Heart right ventricle (tissue), 16 donors: ENCODE results near the gene ADAM12. TPM values are rescaled to one million over a fixed set of nuclear protein-coding genes. Genes with fewer than 3 reads are reported as not detected.
"Not testable (repeated sequence)": the region's sequence is repeated elsewhere in the genome, so short reads cannot be mapped to it uniquely, and the experiment has no call there.

Experiments
- ATAC-seq, 8 donors: fragments of 200-7000 bp; cut with Tn5 transposase; one replicate each; pipeline ENCODE4 v1.9.1; 2020; ENCODE audit warnings: mild to moderate bottlenecking in 8 of 8, moderate library complexity in 8 of 8, moderate number of reproducible peaks in 1 of 8
- DNase-seq, 2 donors: peaks; one replicate each; pipeline ENCODE4 v3.0.0-alpha.2; 2020
- H3K27ac ChIP-seq, 10 donors: fragments of 200-600 bp; sonication (generic) in 2 of 10; one replicate each; pipeline versions ENCODE4 v1.5.0 to v1.8.0; 2020 to 2022; ENCODE audit warnings: mild to moderate bottlenecking in 3 of 10
- H3K27me3 ChIP-seq, 7 donors: fragments of 200-600 bp; one replicate each; pipeline ENCODE4 v1.8.0; 2021 to 2022; ENCODE audit warnings: mild to moderate bottlenecking in 2 of 7
- H3K36me3 ChIP-seq, 9 donors: fragments of 200-600 bp; sonication (generic) in 1 of 9; one replicate each; pipeline versions ENCODE4 v1.5.0 to v1.8.0; 2020 to 2022; ENCODE audit warnings: mild to moderate bottlenecking in 2 of 9
- H3K4me1 ChIP-seq, 9 donors: fragments of 200-600 bp; sonication (generic) in 1 of 9; one replicate each; pipeline versions ENCODE4 v1.5.0 to v1.8.0; 2020 to 2022; ENCODE audit warnings: mild to moderate bottlenecking in 4 of 9
- H3K4me3 ChIP-seq, 10 donors: fragments of 200-600 bp; sonication (generic) in 2 of 10; one replicate each; pipeline versions ENCODE4 v1.5.0 to v1.8.0; 2020 to 2022; ENCODE audit warnings: mild to moderate bottlenecking in 7 of 10, moderate library complexity in 2 of 10
- H3K9me3 ChIP-seq, 11 donors: fragments of 200-600 bp in 10 of 11; sonication (generic) in 2 of 11; one replicate each; pipeline versions ENCODE4 v1.5.0 to v1.8.0; 2013 to 2022; ENCODE audit warnings: mild to moderate bottlenecking in 2 of 11, control low read depth in 1 of 11, moderate library complexity in 1 of 11
- CTCF ChIP-seq, 9 donors: fragments of 200-600 bp; sonication (generic) in 2 of 9; IDR thresholded peaks; one replicate each; pipeline versions ENCODE4 v1.5.0 to v1.8.0; 2021 to 2022; ENCODE audit warnings: antibody characterized with exemption in 9 of 9, mild to moderate bottlenecking in 5 of 9, moderate library complexity in 1 of 9
- WGBS, 2 donors: extraction: QIAGEN DNeasy Blood & Tissue Kit; methylation state at CpG; one replicate each; pipeline ENCODE4 v1.1.7; 2013; ENCODE audit warnings: inconsistent platforms in 1 of 2; 5-methylcytosine and 5-hydroxymethylcytosine counted together
- intact Hi-C, 10 donors: fragments of 100-400 bp; cut with DNase I; formaldehyde crosslinking; loops; one replicate each; pipeline versions ENCODE4 v1.11.1 to v1.14.2; 2022
- polyA plus RNA-seq, 2 donors: library from polyadenylated mRNA; stranded (reverse); fragments of 200-250 nt; gene quantifications; one replicate each; pipeline ENCODE4 v1.2.3, GENCODE V29; 2013
- total RNA-seq, 10 donors: library from RNA; stranded (reverse); fragmentation: NEBNext Ultra II Directional in 3 of 10; extraction: Animal tissue kit (Norgen Biotek cat#: 25700) in 3 of 10; gene quantifications; one replicate each; pipeline versions ENCODE4 v1.2.1 to v1.2.4, GENCODE V29; 2021 to 2023
- donor health status: Arrhythmogenic right ventricular cardiomyopathy.
- donor health status: ischemic (EF 13 %, LVEDD 7.1; RV severe dilation, severe dysfunction).
- donor health status: healthy with polysubstance abuse.
- donor health status: DM: no; HTN: yes; CAD: no.
- donor health status: DM: no; HTN: no; CAD: no.
- donor health status: ischemic (EF 25% LVEDD 6.9; RV normal size, moderate dysfunction).
- donor health status: ischemic (EF 25% LVEDD 5.7; RV mildly dilated, moderate dysfunction).
- donor health status: healthy.
- donor health status: DM: yes; HTN: yes; CAD: no.
- donor health status: Ischemic cardiomyopathy.
- donor health status: ischemic (EF 35%, LVEDD 5.7; RV mildly dilated, moderate dysfunction).
- donor health status: nonischemic (EF 11% LVEDD 7.7; RV severe dilation, severe dysfunction).
- donor health status: DM: yes; HTN: yes; CAD: no.
- donor health status: PGD.
- donor health status: ischemic (EF 29% LVEDD 5.4; RV normal size, mild dysfunction).
- donor health status: nonischemic (EF 23%, LVEDD 6.1; RV moderate dilation, normal function).

Gene ADAM12
- total and polyA plus RNA-seq, 12 donors: 0.07 to 6.9 (median 0.47) TPM

GRCh38 chr10:126350216-126350992 lies 37.9 kb downstream of the ADAM12 start:
- no peak for DNase-seq

GRCh38 chr10:126349676-126350075 lies 38.6 kb downstream of the ADAM12 start:
- Histone ChIP-seq H3K4me3 (no peak overlapping the region), H3K9me3 (no peaks in the 10 kb centered on the region), H3K27me3 (peaks cover 0 to 37% (median 6%) of the 10 kb centered on the region in 7 donors), H3K36me3 (no peaks in the 10 kb centered on the region), H3K27ac (no peak overlapping the region), H3K4me1 (peaks cover 0 to 6% (median 0%) of the 10 kb centered on the region in 9 donors)
- intact Hi-C loops: no loop called here
- ATAC-seq (no peak), DNase-seq (no peak)
- no peak for TF ChIP-seq CTCF (IDR thresholded peaks at IDR 0.05)
- WGBS, 2 donors: 80 to 81% methylated on average over 5 of the region's 5 CpGs

More at GRCh38 chr10:126350216-126350992, 37.9 kb downstream of the ADAM12 start:
- no peak for TF ChIP-seq CTCF (IDR thresholded peaks at IDR 0.05)
- ATAC-seq: peak in 4 of 8 donors; percentile 18 to 67 (median 28)
- Histone ChIP-seq H3K9me3 (peaks cover 0 to 5% (median 0%) of the 10 kb centered on the region in 11 donors), H3K4me1 (peaks cover 0 to 6% (median 0%) of the 10 kb centered on the region in 9 donors), H3K4me3 (no peak overlapping the region), H3K36me3 (no peaks in the 10 kb centered on the region), H3K27me3 (peaks cover 0 to 37% (median 6%) of the 10 kb centered on the region in 7 donors), H3K27ac (no peak overlapping the region)
- intact Hi-C loops: no loop called here
- WGBS, 2 donors: 38 to 40% methylated on average over 10 of the region's 10 CpGs

GRCh38 chr10:126349101-126349500 lies 39.2 kb downstream of the ADAM12 start:
- ATAC-seq (no peak), DNase-seq (no peak)
- TF ChIP-seq CTCF (IDR thresholded peaks at IDR 0.05): no peak
- Histone ChIP-seq H3K27ac (no peak overlapping the region), H3K9me3 (peaks cover 0 to 5% (median 0%) of the 10 kb centered on the region in 11 donors), H3K4me3 (no peak overlapping the region), H3K4me1 (peaks cover 0 to 6% (median 0%) of the 10 kb centered on the region in 9 donors), H3K36me3 (no peaks in the 10 kb centered on the region), H3K27me3 (peaks cover 0 to 37% (median 6%) of the 10 kb centered on the region in 7 donors)
- WGBS, 2 donors: 44 to 51% methylated on average over 1 of the region's 1 CpG
- intact Hi-C loops: no loop called here

- DNase-seq, H3K4me3 ChIP-seq, H3K36me3 ChIP-seq, intact Hi-C loops, ATAC-seq, H3K4me1 ChIP-seq, H3K27ac ChIP-seq: not testable (repeated sequence)
- 79 to 87% methylated on average over 2 of the region's 2 CpGs for WGBS, 2 donors
- Histone ChIP-seq H3K27me3 (peaks cover 0 to 12% (median 0%) of the 10 kb centered on the region in 7 donors), H3K9me3 (peaks cover 0 to 13% (median 3%) of the 10 kb centered on the region in 11 donors)
Observed at GRCh38 chr10:126343496-126343895, 44.8 kb downstream of the ADAM12 start.

- H3K36me3 ChIP-seq: no peaks in the 10 kb centered on the region
- intact Hi-C loops: no loop called here
- peaks cover 0 to 8% (median 0%) of the 10 kb centered on the region in 7 donors for H3K27me3 ChIP-seq
- H3K9me3 ChIP-seq: peaks cover 0 to 13% (median 3%) of the 10 kb centered on the region in 11 donors
- H3K4me1 ChIP-seq: no peaks in the 10 kb centered on the region
- no peak overlapping the region for H3K4me3 ChIP-seq
- WGBS, 2 donors: 77 to 80% methylated on average over 5 of the region's 5 CpGs
- ATAC-seq (no peak), DNase-seq (no peak)
- H3K27ac ChIP-seq: no peak overlapping the region
- TF ChIP-seq CTCF (IDR thresholded peaks at IDR 0.05): no peak
Observed at GRCh38 chr10:126342680-126343079, 45.6 kb downstream of the ADAM12 start.
